GM19467 (cell line): ENCODE measurements around the gene ABTB2.
A peak's percentile ranks its signal among the peaks of the same experiment; 100 is the strongest.

Experiments used
- ATAC-seq: cut with Tn5 transposase; IDR thresholded peaks from one replicate; pipeline ENCODE4 v1.9.1; 2021; ENCODE audit warnings: mild to moderate bottlenecking, moderate library complexity; ENCODE audit not compliant: unreplicated experiment

ABTB2 gene

DNA sequence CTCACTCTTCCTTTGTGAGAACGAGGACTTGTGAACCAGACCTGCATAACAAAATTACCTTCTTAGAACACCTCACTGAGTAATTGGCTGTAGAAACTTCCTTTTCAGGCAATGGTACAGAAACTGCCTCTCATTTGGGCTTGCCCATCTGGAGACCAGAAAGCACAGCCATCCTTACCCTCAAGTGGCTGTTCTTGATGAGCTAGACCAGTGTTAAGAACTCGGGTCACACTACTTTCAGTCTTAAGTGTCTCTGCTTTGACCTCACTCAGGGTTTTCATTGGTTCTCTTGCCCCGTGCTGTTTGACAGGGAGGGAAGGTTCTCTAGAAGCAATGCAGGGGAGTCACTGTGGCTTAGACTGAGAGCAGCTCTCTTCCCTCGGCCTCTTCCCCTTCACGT, 223.0 kb downstream of the ABTB2 start:
- no peak for ATAC-seq

DNA sequence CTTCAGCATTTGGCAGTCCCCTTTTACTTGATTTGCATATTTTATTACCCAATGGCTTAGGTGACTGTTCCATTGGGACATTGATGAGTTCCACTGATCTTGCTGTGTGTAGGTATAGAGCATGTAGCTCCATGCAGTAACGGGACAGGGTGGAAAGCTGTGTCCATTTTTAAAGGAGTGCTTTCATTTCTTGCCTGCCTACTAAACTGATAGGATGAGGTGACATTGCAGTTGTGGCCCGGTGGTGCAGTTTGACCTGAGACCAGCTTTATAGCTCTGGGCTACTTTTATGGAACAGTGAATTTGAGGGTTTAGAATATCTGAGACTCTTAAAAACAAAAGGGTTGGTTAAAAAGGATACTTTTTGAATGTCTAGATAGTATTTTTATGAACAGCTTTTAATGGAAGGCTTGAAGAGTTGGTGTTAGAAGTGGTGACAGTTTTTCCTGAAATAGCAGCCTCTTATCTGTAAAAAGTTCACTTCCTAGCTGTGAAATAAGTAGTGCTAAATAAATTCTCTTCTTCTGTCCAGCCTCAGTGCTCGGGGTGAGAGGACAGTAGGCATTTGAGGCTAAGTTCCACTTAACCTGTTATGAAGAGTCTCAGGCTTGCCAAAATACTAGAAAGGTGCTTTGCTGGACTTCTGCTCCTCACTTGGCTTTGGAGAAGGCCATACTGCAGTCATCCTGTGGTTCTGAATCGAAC, 225.4 kb downstream of the ABTB2 start:
- ATAC-seq = no peak

DNA sequence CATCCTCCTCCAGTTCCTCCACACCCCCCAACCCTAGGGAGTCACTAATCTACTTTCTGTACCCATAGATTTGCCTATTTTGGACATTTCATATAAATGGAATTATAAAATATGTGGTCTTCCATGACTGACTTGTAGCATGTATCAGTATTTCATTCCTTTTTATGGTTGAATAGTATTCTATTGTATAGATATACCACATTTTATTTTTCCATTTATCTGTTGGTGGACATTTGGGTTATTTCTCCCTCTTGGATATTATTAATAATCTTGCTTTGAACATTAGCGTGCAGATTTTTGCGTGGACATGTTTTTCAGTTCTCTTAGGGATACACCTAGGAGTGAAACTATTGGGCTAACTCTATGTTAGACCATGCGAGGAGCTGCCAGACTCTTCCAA, 229.0 kb downstream of the ABTB2 start:
- ATAC-seq = no peak

DNA sequence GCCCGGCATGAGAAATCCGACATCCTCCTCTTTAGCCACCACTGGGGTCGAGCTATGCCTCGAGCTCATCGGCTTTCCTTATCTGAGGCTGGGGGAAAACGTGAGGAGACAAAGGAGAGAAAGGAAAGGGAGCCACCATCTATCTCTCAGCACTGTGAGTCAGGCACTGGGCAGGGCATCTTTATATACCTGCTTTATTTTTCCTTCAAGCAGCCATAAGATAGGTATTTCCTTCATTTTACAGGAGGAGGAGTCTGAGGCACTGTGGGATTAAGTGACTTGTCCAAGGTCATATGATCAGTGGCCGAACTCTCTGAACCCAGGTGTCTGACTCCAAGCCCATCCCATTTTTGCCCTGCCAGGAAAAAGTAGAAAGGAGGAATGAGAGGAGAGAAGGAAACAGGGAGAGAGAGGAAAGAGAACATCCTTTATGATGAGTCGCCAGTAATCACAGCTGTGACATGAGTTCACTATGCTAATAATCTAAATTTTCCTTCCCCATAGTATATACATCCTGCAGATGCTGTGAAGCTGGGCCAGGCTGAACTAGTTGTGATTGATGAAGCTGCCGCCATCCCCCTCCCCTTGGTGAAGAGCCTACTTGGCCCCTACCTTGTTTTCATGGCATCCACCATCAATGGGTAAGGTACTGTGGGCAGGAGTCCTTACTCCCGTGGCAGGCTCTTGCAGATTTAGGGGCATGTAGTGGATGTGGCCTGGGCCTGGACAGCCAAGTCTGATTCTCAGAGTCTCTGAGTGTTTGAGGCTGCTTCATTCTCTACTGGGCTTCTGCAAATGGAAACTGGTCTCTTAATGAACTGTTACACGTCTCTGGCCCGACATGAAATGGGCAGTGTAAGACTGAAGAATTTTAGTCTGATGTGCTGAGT, 230.6 kb downstream of the ABTB2 start:
- no peak for ATAC-seq

DNA sequence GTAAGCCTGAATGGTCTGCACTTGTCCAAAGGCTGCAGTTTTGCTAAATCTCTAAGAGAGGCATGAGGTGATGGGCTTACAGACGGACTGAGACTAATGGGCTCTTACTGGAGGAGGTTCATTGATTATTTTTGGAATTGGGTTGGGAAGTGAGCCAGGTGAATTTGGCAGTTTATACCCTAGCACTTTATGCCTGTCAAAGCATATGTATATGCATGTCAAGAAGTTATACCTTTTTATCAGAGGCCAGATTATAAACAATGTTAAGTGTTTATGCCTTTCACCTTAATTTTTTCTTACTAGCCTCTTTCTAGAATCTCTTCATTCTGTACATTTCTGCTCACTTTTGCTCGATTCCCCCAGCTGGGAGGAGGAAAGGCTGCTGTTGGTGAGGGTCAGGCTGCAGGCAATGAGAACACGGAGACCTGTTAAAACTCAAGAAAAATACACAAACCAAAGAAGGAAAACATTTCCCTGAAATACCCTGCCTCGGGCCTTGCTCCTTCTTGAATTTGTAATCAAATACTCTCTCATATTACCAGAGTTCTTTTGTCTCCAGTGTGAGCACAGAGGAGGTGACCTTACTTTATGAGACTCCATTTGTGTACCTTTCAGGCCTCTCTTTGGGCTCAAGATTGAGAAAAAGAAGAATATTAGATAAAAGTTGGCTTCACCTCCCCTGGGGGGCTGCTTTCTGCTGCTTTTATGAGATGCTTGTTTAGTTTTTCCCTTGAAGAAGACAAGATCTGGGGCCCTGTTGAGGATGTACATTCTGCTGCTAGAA, 232.7 kb downstream of the ABTB2 start:
- ATAC-seq = no peak

DNA sequence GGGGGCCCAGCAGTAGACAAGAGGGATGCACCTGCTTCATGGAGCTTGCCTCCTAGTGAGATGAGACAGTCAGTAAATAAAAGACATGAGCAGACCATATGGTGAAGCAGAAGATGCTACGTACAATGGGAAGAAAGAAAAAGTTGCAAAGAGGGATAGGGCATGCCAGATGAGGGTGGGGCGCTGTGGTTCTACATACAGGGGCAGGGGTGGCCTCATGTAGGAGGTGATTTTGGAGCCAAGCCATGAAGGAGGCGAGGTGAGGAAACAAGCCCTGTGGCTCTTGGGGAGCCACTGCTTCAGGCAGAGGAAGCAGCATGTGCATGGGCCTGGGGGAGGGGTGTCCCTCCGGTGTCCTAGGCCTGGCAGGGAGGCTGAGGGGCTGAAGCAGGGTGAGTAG, 237.2 kb downstream of the ABTB2 start:
- no peak for ATAC-seq

DNA sequence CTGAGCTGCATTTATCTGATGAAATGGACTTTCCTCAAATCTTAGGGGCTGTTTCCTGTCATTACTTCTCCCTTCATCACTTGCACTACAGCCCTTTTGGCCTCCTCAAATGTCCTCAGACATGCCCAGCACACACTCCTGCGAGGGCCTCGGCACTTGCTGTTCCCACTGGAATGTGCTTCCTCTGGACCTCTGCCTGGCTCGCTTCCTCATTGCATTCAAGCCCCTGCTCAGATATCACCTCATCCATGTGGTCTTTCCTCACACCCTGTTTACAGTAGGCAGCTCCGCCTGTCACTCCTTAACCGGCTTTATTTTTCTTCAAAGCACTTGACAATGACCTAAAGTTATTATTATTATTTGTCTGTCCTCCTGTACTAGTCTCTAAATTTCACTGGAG, 243.3 kb downstream of the ABTB2 start:
- ATAC-seq = no peak

DNA sequence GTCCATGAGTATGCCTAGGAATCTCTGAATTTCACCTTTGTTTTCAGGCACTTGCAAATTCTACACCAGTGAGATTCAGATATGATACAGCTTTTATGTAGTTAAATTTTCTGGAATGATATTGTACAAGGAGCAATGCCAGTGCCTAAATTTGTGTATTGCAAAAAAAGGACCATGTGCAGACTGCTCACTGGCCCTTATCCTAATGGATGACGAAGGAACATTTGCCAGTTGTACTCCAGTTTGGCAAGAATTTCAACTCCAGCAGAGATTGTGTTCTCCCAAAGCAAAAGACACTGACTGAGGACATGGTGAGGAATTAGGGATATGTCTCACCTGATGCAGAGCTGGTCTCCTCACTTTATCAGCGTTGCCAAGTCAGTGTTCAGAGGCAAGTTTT, 243.8 kb downstream of the ABTB2 start:
- ATAC-seq = no peak

DNA sequence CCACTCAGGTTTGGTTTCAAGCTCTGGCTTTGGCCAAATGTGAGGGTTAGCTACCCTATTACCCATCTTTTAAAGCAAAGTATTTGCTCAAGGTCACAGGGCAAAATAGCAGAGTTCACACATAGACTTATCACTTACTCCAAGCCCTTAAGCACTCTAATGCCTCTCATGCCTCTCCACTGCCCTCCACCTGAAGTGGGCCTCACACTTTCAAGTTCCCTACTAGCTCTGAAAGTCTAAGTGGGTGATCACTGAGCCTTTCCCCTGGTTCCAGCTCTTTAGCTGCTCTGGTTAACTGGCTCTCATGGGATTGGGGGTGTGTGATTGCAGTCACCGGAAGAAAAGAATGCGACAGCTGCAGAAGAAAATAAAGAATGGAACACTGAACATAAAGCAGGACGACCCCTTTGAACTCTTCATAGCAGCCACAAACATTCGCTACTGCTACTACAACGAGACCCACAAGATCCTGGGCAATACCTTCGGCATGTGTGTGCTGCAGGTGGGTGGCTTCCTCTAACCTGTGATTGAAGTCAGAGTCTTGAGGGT, 246.0 kb downstream of the ABTB2 start:
- no peak for ATAC-seq

DNA sequence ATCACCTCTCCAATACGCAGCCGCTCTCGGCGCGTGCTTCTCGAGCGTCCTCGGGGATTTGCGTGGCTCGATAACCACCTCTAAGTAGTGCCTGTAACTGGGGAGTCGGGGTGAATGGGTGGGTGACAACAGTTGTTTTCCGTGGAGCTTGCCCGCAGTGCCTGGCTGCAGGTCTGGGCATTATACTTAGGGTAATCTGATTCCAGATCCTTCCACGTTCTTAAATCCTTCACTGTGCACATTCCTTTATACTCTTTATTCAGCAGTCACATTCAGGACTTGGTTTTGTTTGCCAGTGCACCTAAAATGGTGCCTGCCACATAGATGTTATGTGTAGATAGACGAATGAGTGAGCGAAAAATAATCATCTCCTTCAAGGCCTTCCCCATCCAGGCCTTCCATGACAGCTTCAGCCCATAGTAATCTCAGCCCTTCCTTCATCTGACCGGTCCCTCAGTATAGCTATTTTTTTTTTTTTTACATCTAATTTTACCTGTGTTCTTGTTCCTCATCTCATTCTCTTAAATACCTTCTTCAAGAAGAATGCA, 251.8 kb downstream of the ABTB2 start:
- no peak for ATAC-seq

DNA sequence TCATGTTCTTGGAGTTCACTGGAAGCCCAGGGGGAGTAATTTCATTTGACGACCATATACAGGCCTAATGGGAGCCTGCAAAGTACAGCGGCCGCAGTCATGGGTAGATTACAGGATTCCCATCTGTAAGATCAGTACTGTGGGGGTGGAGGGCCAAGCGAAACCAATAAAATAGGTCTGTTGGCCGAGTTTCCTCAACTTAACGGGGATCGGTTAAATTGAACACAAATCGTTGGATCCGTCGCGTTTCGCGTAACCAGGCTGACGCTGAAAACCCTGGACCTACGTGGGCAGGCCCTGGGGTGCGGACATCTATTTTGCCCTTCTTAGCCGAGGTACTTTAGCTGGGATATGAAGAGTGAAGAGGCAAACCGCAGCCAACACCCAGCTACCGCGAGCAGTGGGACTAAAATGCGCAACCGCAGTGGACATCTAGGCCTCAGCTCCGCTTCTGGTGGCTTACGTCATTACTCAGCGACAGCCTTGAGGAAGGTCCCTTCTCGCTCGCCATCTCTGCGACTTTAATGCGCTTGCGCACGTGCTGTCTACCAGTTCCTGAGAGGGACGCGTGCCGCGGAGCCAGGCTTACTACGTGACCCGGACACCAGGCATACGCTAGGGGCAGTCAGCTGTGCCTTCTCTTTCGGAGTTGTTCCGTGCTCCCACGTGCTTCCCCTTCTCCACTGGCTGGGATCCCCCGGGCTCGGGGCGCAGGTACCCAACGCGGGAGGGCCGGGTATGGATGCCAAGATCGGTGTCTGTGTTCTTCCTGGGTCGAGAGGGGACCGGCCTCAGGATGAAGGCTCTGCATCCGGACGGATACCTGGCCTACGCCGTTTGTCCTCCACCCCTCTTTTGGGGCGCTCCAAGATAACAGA, 252.5 kb downstream of the ABTB2 start, which contains the start of gene NAT10:
NAT10 (plus strand) TSS at position 551 of the 878 bp plus-strand sequence. CDS start 2,597 bp downstream, outside the sequence.
- peak; percentile 89 for ATAC-seq

DNA sequence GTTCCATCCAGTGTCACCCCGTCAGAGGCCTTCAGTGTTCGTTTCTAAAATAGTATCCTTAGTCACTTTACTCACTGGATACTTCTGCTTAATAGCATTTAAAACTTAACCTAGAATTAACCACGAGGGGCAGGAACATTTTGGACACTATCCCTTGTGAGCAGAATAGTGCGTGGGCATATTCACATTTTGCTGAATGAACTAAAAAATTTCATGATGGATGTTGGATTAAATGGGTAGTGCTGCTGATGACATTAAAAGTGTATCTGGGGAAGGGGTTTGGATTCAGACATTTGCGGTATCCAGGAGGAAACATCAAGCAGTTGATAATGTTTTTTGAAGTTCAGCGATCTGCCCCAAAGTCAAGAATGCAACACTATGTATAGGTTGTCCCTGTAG, 253.1 kb downstream of the ABTB2 start:
- no peak for ATAC-seq
